GM12878 (cell line): ENCODE data around the gene KLF3. TPM values are rescaled to one million over a fixed set of nuclear protein-coding genes. Genes with fewer than 3 reads are reported as not detected.

Experiments used
- ATAC-seq: fragments of 200-7000 bp; cut with Tn5 transposase; 3 replicates; pipeline ENCODE4 v1.9.1; 2020; ENCODE audit warnings: mild to moderate bottlenecking, moderate library complexity
- BruUV-seq: library from RNA; stranded (reverse); fragments of 400-500 nt; replicated peaks from 2 replicates; lab custom pipeline; 2021; lab: Mats Ljungman, UMichigan
- CTCF ChIA-PET: fragments of 300-600 bp; sonication (Branson Sonifier 250); formaldehyde crosslinking; extraction: SDS; loops from one replicate; lab custom pipeline; 2021; ENCODE audit warnings: inconsistent platforms; lab: Yijun Ruan, JAX
- POLR2A ChIA-PET: fragments of 350-600 bp; formaldehyde crosslinking; extraction: SDS; loops from one replicate; lab custom pipeline; 2021; ENCODE audit warnings: inconsistent platforms; lab: Charles Lee
- RAD21 ChIA-PET: fragments of 300-600 bp; sonication (Branson Sonifier 250); formaldehyde crosslinking; loops from one replicate; lab custom pipeline; 2023; ENCODE audit warnings: antibody characterized with exemption; ENCODE audit not compliant: unreplicated experiment; lab: Charles Lee
- SMC1A ChIA-PET: fragments of 300-600 bp; sonication (Branson Sonifier 250); formaldehyde crosslinking; loops from one replicate; lab custom pipeline; 2023; ENCODE audit not compliant: unreplicated experiment, uncharacterized antibody; lab: Charles Lee
- DNase-seq: peaks from one replicate; pipeline ENCODE4 v3.0.0-alpha.2; 2011; ENCODE audit warnings: low read depth, low spot score
- FAIRE-seq: peaks from 3 replicates; lab custom pipeline; 2011; peaks lifted over from hg19 to GRCh38; lab: Jason Lieb, UNC
- H2AFZ ChIP-seq: 2 replicates; pipeline ENCODE4 v1.6.0; 2011; ENCODE audit warnings: low read depth, low read length, control low read depth; ENCODE audit not compliant: control insufficient read depth
- H3K27ac ChIP-seq: 2 replicates; pipeline ENCODE4 v1.5.1; 2011; ENCODE audit warnings: control low read depth; ENCODE audit not compliant: control insufficient read depth, insufficient read depth
- H3K27me3 ChIP-seq, 2 experiments: replicated peaks in 1 of 2; 2 replicates each; pipeline versions ENCODE4 v1.6.0 to v1.6.1; 2011; ENCODE audit warnings: low read length in 1 of 2; ENCODE audit not compliant: control insufficient read depth in 2 of 2, insufficient read depth in 2 of 2
- H3K36me3 ChIP-seq, 2 experiments: 2 replicates each; pipeline ENCODE4 v1.5.1; 2011; ENCODE audit warnings: low read length in 1 of 2; ENCODE audit not compliant: control insufficient read depth in 2 of 2, insufficient read depth in 2 of 2
- H3K4me1 ChIP-seq: 2 replicates; pipeline ENCODE4 v1.6.1; 2011; ENCODE audit warnings: mild to moderate bottlenecking, low read length, moderate library complexity, mixed read lengths; ENCODE audit not compliant: control insufficient read depth, insufficient read depth
- H3K4me2 ChIP-seq: 2 replicates; pipeline ENCODE4 v1.6.0; 2011; ENCODE audit warnings: control low read depth; ENCODE audit not compliant: control insufficient read depth, insufficient read depth
- H3K4me3 ChIP-seq: fragments of 200-600 bp; sonication (generic); 2 replicates; pipeline ENCODE4 v1.5.1; 2016
- H3K79me2 ChIP-seq: 2 replicates; pipeline ENCODE4 v1.6.0; 2011; ENCODE audit warnings: low read length; ENCODE audit not compliant: control insufficient read depth, insufficient read depth
- H3K9ac ChIP-seq: 2 replicates; pipeline ENCODE4 v1.8.0; 2011; ENCODE audit warnings: low read length, control low read depth, mixed read lengths; ENCODE audit not compliant: control insufficient read depth, insufficient read depth
- H3K9me3 ChIP-seq: replicated peaks from 3 replicates; pipeline ENCODE4 v1.5.1; 2011; ENCODE audit warnings: mild to moderate bottlenecking, low read length; ENCODE audit not compliant: control insufficient read depth, insufficient read depth
- H4K20me1 ChIP-seq: 2 replicates; pipeline ENCODE4 v1.6.0; 2011; ENCODE audit not compliant: control insufficient read depth, insufficient read depth
- IKZF2 ChIP-seq, 2 experiments: fragments of 450-650 bp; IDR thresholded peaks; 2 replicates each; pipeline ENCODE4 v1.6.1; 2017; ENCODE audit warnings: mild to moderate bottlenecking in 2 of 2, moderate library complexity in 2 of 2
- PBX3 ChIP-seq: IDR thresholded peaks from 2 replicates; pipeline ENCODE4 v1.6.1; 2011; ENCODE audit warnings: mild to moderate bottlenecking, low read depth, low read length, moderate library complexity; ENCODE audit not compliant: insufficient replicate concordance
- SMAD1 ChIP-seq: fragments of 450-650 bp; IDR thresholded peaks from 2 replicates; pipeline ENCODE4 v1.6.1; 2018; ENCODE audit warnings: mild to moderate bottlenecking, low read depth; ENCODE audit not compliant: partially characterized antibody
- TARDBP ChIP-seq: IDR thresholded peaks from 2 replicates; pipeline ENCODE4 v1.6.1; 2016; ENCODE audit warnings: borderline replicate concordance
- WGBS: methylation state at CpG from one replicate; pipeline ENCODE4 v1.1.6; 2016; ENCODE audit warnings: low lambda C conversion rate; ENCODE audit not compliant: insufficient replicate concordance, insufficient coverage; ENCODE audit errors: missing lambda C conversion rate; 5-methylcytosine and 5-hydroxymethylcytosine counted together
- in situ Hi-C: fragments of 300-500 bp; cut with MboI; formaldehyde crosslinking; loops from 9 replicates; pipeline ENCODE4 v1.14.3; 2018; ENCODE audit warnings: mixed read lengths
- intact Hi-C: fragments of 100-400 bp; cut with micrococcal nuclease; formaldehyde crosslinking; loops from one replicate; pipeline ENCODE4 v1.14.2; 2022; ENCODE audit not compliant: unreplicated experiment
- polyA plus RNA-seq, 11 experiments: library from polyadenylated mRNA; depleted of rRNA in 4 of 11; unstranded in 6 of 11; stranded (reverse) in 5 of 11; fragments of >200 nt; fragmentation: Nextera tagmentation in 4 of 11; fragmentation: Illumina TruSeq in 1 of 11; extraction: Ambion mirVana in 4 of 11; extraction: Trizol in 1 of 11; gene quantifications; 1 replicate in 1 of 11; 2 replicates in 10 of 11; pipeline versions ENCODE4 v1.2.1 to v1.2.3, GENCODE V29; 2011 to 2016; ENCODE audit warnings: inconsistent platforms in 2 of 11, missing spikeins in 2 of 11, low read depth in 1 of 11
- total RNA-seq, 4 experiments: library from RNA; depleted of rRNA in 3 of 4; stranded (reverse); fragments of >200 nt in 3 of 4; fragmentation: Illumina TruSeq in 1 of 4; extraction: Trizol in 1 of 4; gene quantifications; 2 replicates each; pipeline versions ENCODE4 v1.2.1 to v1.2.3, GENCODE V29; 2013 to 2021
- TF ChIP-seq, protein P1 (sequence below): IDR thresholded peaks from 2 replicates; pipeline ENCODE4 v1.6.1; 2012; ENCODE audit warnings: mild to moderate bottlenecking, low read depth, low read length

Gene KLF3
- total and polyA plus RNA-seq, 10 of the 15 experiments (the other 5 are each of a cell fraction or from before 2014, with no cell fraction given) = 1.4 to 5.8 (median 2.1) TPM

GRCh38 chr4:38691251-38692008 lies 27.4 kb downstream of the KLF3 start:
- ChIA-PET SMC1A (interaction anchor here (0.6 to 1.3 kb wide), 4 partner anchors 15 to 318 kb away, joined by 3 to 4 read pairs (median 4); partner anchors contain the start of gene TLR10), CTCF (interaction anchor here (0.7 to 1.6 kb wide), 2 partner anchors 8 to 16 kb away, joined by 3 to 5 read pairs; no protein-coding TSS in a partner anchor), POLR2A (interaction anchor here (0.7 kb wide), 1 partner anchor 10 kb away, joined by 3 read pairs; no protein-coding TSS in a partner anchor), RAD21 (interaction anchor here (2.3 kb wide), 1 partner anchor 16 kb away, joined by 6 read pairs; no protein-coding TSS in a partner anchor)
- no peaks in the 10 kb centered on the region for H4K20me1 ChIP-seq
- no peaks in the 10 kb centered on the region for H3K9me3 ChIP-seq
- no peak overlapping the region for H3K27ac ChIP-seq
- TF ChIP-seq IKZF2 (IDR thresholded peaks at IDR 0.05) = no peak
- TF ChIP-seq, protein P1, sequence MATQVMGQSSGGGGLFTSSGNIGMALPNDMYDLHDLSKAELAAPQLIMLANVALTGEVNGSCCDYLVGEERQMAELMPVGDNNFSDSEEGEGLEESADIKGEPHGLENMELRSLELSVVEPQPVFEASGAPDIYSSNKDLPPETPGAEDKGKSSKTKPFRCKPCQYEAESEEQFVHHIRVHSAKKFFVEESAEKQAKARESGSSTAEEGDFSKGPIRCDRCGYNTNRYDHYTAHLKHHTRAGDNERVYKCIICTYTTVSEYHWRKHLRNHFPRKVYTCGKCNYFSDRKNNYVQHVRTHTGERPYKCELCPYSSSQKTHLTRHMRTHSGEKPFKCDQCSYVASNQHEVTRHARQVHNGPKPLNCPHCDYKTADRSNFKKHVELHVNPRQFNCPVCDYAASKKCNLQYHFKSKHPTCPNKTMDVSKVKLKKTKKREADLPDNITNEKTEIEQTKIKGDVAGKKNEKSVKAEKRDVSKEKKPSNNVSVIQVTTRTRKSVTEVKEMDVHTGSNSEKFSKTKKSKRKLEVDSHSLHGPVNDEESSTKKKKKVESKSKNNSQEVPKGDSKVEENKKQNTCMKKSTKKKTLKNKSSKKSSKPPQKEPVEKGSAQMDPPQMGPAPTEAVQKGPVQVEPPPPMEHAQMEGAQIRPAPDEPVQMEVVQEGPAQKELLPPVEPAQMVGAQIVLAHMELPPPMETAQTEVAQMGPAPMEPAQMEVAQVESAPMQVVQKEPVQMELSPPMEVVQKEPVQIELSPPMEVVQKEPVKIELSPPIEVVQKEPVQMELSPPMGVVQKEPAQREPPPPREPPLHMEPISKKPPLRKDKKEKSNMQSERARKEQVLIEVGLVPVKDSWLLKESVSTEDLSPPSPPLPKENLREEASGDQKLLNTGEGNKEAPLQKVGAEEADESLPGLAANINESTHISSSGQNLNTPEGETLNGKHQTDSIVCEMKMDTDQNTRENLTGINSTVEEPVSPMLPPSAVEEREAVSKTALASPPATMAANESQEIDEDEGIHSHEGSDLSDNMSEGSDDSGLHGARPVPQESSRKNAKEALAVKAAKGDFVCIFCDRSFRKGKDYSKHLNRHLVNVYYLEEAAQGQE = no peak
- TF ChIP-seq SMAD1 = no peak
- no peak for TF ChIP-seq PBX3
- no peak for TF ChIP-seq TARDBP
- peaks cover 0 to 25% of the 10 kb centered on the region in 2 experiments; a peak in 2 of 4 replicates for H3K36me3 ChIP-seq
- no peak overlapping the region for H3K4me2 ChIP-seq
- no peaks in the 10 kb centered on the region; a peak in 1 of 4 replicates for H3K27me3 ChIP-seq
- BruUV-seq = no TSS peak
- no peak overlapping the region for H2AFZ ChIP-seq
- 73% methylated on average over 9 of the region's 9 CpGs for WGBS
- H3K79me2 ChIP-seq = no peaks in the 10 kb centered on the region
- intact Hi-C loops (no loop called here), in situ Hi-C loops (no loop called here)
- no peak overlapping the region for H3K9ac ChIP-seq
- H3K4me1 ChIP-seq = no peaks in the 10 kb centered on the region
- H3K4me3 ChIP-seq = no peak overlapping the region
- ATAC-seq (no peak), FAIRE-seq (peak; percentile 31), DNase-seq (no peak)
